ACHN (cell line): Measurements from ENCODE around the gene ARFGEF3.

Experiments
- DNase-seq: peaks from one replicate; pipeline ENCODE4 v3.0.0-alpha.2; 2015
- in situ Hi-C: cut with HindIII; loops from 2 replicates; pipeline ENCODE4 v1.10.0; 2017; ENCODE audit warnings: low sequenced_read_pairs, low pct_ligation_motif_present, low pct_unique_long_range_greater_than_20kb

Gene ARFGEF3

GRCh38 chr6:138160329-138161087 is 1.2 kb upstream of the ARFGEF3 start:
- no peak for DNase-seq
- in situ Hi-C loops, result no loop called here

- DNase-seq, result no peak
- in situ Hi-C loops, result no loop called here
These were observed 726 bp upstream of the ARFGEF3 start for GRCh38 chr6:138161088-138161337.

GRCh38 chr6:138162111-138162954 is 594 bp downstream of the ARFGEF3 start:
- in situ Hi-C loops, result no loop called here
- DNase-seq, result peak; percentile 19

GRCh38 chr6:138162955-138163575 is 1.3 kb downstream of the ARFGEF3 start:
- in situ Hi-C loops, result no loop called here
- no peak for DNase-seq

- in situ Hi-C loops, result no loop called here
These were observed 13.9 kb downstream of the ARFGEF3 start for GRCh38 chr6:138175596-138175995.

GRCh38 chr6:138176652-138177232 is 15.0 kb downstream of the ARFGEF3 start:
- no peak for DNase-seq
- in situ Hi-C loops, result no loop called here

More at GRCh38 chr6:138175596-138175995, 13.9 kb downstream of the ARFGEF3 start:
- no peak for DNase-seq

GRCh38 chr6:138182939-138183789 is 21.4 kb downstream of the ARFGEF3 start:
- DNase-seq, result no peak
- in situ Hi-C loops, result no loop called here

GRCh38 chr6:138183790-138184134 is 22.0 kb downstream of the ARFGEF3 start:
- in situ Hi-C loops, result no loop called here
- no peak for DNase-seq

- in situ Hi-C loops, result no loop called here
- no peak for DNase-seq
These were observed 22.5 kb downstream of the ARFGEF3 start for GRCh38 chr6:138184230-138184629.

- no peak for DNase-seq
- in situ Hi-C loops, result no loop called here
These were observed 25.4 kb downstream of the ARFGEF3 start for GRCh38 chr6:138187156-138187555.

GRCh38 chr6:138188278-138188941 is 26.7 kb downstream of the ARFGEF3 start:
- DNase-seq, result no peak

GRCh38 chr6:138194287-138194686 is 32.5 kb downstream of the ARFGEF3 start:
- in situ Hi-C loops, result no loop called here

More at GRCh38 chr6:138188278-138188941, 26.7 kb downstream of the ARFGEF3 start:
- in situ Hi-C loops, result no loop called here

GRCh38 chr6:138196122-138196738 is 34.5 kb downstream of the ARFGEF3 start:
- DNase-seq, result no peak
- in situ Hi-C loops, result no loop called here

More at GRCh38 chr6:138194287-138194686, 32.5 kb downstream of the ARFGEF3 start:
- DNase-seq, result no peak

GRCh38 chr6:138197570-138197969 is 35.8 kb downstream of the ARFGEF3 start:
- no peak for DNase-seq
- in situ Hi-C loops, result no loop called here

- no peak for DNase-seq
- in situ Hi-C loops, result no loop called here
These were observed 36.8 kb downstream of the ARFGEF3 start for GRCh38 chr6:138198430-138199091.

- no peak for DNase-seq
- in situ Hi-C loops, result no loop called here
These were observed 40.1 kb downstream of the ARFGEF3 start for GRCh38 chr6:138201836-138202235.

- in situ Hi-C loops, result no loop called here
- DNase-seq, result no peak
These were observed 41.6 kb downstream of the ARFGEF3 start for GRCh38 chr6:138203315-138203714.
